H1 (cell line): Measurements from ENCODE around the gene NREP. TPM values are rescaled to one million over a fixed set of nuclear protein-coding genes. Genes with fewer than 3 reads are reported as not detected.

Experiments
- SUZ12 ChIP-seq: fragments of 200-600 bp; sonication (generic); IDR thresholded peaks from 2 replicates; pipeline ENCODE4 v1.6.1; 2012; ENCODE audit warnings: mild to moderate bottlenecking, inconsistent platforms, low read length, moderate library complexity, mixed read lengths
- polyA plus RNA-seq, 7 experiments: library from polyadenylated mRNA; depleted of rRNA in 3 of 7; stranded (reverse) in 5 of 7; unstranded in 2 of 7; fragments of >200 nt in 5 of 7; fragments of 200-250 nt in 2 of 7; gene quantifications; 1 replicate in 5 of 7; 2 replicates in 1 of 7; 4 replicates in 1 of 7; pipeline versions ENCODE4 v1.2.1 to v1.2.3, GENCODE V29; 2011 to 2013; ENCODE audit warnings: missing spikeins in 2 of 7, mixed read lengths in 2 of 7
- total RNA-seq: library from RNA; stranded (reverse); fragmentation: NEBNext Ultra II Directional; extraction: Animal tissue kit (Norgen Biotek cat#: 25700); gene quantifications from 2 replicates; pipeline ENCODE4 v1.2.1, GENCODE V29; 2021

Gene NREP
- total and polyA plus RNA-seq, 2 of the 8 experiments (the other 6 are each of a cell fraction or from before 2014, with no cell fraction given) = 254 to 301 TPM

DNA sequence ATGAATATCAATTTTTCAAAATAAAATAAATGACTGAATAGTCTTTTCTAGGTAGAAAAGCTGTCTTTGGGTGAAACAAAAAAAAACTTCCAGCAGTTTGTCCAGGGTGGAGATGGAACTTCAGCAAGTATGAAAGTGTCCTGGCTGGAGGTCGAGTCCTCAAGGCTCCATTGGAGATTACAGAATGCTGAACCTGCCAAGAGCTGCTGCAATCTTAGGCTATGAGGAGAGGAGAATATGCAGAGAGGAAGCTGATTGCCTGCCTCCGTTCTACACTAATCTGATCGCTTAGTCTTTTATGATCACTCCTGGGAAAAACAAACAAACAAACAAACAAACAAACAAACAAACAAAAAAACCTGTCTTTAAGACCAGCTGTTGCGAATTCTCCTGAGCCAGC is 50.6 kb downstream of the NREP start (continued):
- TF ChIP-seq SUZ12 = no peak
